Nephron progenitor cell (in vitro differentiated cells): ENCODE data around the gene SAV1.

Source experiments
- DNase-seq: peaks from one replicate; pipeline ENCODE4 v3.0.0; 2021
- H3K27ac Mint-ChIP-seq: 2 replicates; pipeline ENCODE4 v1.8.0; 2021; ENCODE audit warnings: mild to moderate bottlenecking, moderate library complexity, mixed read lengths
- H3K27me3 Mint-ChIP-seq: 2 replicates; pipeline ENCODE4 v1.8.0; 2021; ENCODE audit warnings: mild to moderate bottlenecking, low read depth, mixed read lengths; ENCODE audit not compliant: poor library complexity
- H3K36me3 Mint-ChIP-seq: 2 replicates; pipeline ENCODE4 v1.8.0; 2021; ENCODE audit warnings: low read depth, mixed read lengths
- H3K4me1 Mint-ChIP-seq: 2 replicates; pipeline ENCODE4 v1.8.0; 2021; ENCODE audit warnings: mixed read lengths
- H3K4me3 Mint-ChIP-seq: 2 replicates; pipeline ENCODE4 v1.8.0; 2021; ENCODE audit warnings: mild to moderate bottlenecking, moderate library complexity, mixed read lengths
- H3K9me3 Mint-ChIP-seq: 2 replicates; pipeline ENCODE4 v1.8.0; 2021; ENCODE audit warnings: mild to moderate bottlenecking, moderate library complexity, mixed read lengths
- TF ChIP-seq, protein P1 (sequence below): fragments of 200-600 bp; sonication (generic); IDR thresholded peaks from 2 replicates; pipeline ENCODE4 v1.5.0; 2021; ENCODE audit warnings: antibody characterized with exemption

The SAV1 gene

DNA sequence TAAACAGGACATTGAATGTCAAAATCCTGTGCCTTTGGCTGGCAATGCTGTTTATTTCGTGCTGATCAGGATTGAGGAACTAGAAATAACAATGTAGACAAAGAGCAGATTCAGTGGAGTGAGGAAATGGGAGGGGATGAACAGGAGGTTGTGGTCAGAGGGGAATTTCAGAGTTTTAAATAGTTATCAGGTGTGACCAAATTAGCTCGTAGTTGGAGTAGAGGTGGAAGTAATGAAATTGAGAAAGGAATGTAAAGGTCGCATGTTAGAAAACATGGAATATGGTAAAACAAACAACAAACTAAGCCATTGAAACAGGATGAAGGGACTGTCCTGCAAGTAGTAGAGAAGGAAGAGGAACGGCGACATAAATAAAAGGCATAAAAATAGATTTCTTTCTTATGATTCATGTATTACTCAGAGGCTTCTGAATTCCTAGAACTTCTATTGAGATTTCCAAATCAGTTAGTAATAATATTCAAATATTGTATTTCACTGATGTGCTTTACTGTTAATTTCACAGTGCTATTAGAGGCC is 9.5 kb upstream of the SAV1 start:
- TF ChIP-seq, protein P1, sequence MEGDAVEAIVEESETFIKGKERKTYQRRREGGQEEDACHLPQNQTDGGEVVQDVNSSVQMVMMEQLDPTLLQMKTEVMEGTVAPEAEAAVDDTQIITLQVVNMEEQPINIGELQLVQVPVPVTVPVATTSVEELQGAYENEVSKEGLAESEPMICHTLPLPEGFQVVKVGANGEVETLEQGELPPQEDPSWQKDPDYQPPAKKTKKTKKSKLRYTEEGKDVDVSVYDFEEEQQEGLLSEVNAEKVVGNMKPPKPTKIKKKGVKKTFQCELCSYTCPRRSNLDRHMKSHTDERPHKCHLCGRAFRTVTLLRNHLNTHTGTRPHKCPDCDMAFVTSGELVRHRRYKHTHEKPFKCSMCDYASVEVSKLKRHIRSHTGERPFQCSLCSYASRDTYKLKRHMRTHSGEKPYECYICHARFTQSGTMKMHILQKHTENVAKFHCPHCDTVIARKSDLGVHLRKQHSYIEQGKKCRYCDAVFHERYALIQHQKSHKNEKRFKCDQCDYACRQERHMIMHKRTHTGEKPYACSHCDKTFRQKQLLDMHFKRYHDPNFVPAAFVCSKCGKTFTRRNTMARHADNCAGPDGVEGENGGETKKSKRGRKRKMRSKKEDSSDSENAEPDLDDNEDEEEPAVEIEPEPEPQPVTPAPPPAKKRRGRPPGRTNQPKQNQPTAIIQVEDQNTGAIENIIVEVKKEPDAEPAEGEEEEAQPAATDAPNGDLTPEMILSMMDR = no peak
- Mint-ChIP-seq H3K4me1 (peaks cover 5% of the 10 kb centered on the region), H3K36me3 (no peaks in the 10 kb centered on the region), H3K4me3 (no peak overlapping the region), H3K27me3 (peaks cover 2% of the 10 kb centered on the region), H3K27ac (no peak overlapping the region), H3K9me3 (peaks cover 5% of the 10 kb centered on the region)
- no peak for DNase-seq

DNA sequence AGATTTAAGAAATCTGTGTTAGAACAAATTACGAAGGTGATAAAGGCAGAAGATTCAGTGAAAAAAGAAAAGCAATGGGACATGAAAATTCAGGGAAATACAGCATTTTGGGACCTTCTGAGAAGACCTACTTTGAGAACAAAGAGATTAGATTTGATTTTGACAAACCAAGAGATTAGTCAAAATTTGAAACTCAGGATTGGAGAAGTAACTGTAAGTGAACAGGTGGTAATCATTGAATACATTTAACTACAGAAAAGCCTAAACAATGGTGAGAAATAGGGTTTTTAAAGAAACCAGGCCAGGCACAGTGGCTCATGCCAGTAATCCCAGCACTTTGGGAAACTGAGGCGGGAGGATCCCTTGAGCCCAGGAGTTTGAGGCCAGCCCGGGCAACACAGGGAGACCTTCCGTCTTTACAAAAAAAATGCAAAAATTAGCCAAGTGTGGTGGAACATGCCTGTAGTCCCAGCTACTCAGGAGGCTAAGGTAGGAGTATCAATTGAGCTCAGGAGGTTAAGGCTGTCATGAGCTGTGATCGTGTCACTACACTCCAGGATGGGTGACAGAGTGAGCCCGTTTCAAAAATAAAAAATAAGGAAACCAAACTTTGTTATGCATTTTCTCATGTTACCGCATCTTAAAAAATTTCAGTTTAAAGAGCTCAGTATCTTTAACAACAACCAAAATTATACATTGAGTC is 8.9 kb upstream of the SAV1 start:
- Mint-ChIP-seq H3K9me3 (peaks cover 5% of the 10 kb centered on the region), H3K27ac (no peak overlapping the region), H3K27me3 (peaks cover 2% of the 10 kb centered on the region), H3K4me1 (peaks cover 5% of the 10 kb centered on the region), H3K4me3 (no peak overlapping the region), H3K36me3 (no peaks in the 10 kb centered on the region)
- no peak for DNase-seq
- TF ChIP-seq, protein P1 = no peak

DNA sequence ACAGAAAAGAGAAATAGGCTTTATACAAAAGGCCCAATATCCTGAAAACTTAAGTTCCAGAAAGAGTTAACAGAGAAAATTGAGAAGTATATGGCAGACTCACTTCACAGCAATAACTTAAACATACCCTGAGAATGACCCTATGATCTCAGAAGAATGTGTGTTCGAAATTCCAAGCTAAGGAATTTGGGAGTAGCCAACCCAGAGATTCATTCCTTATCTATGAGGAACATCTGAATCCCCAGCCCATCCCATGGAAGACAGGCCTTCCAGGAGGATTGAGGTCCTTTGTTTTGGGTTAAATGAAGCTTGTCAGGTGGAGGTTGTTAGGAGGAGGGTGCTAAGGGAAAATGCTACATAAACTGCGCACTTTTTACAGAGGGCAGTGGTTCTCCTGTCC is 7.5 kb upstream of the SAV1 start:
- Mint-ChIP-seq H3K4me1 (peaks cover 5% of the 10 kb centered on the region), H3K27me3 (peaks cover 2% of the 10 kb centered on the region), H3K9me3 (no peaks in the 10 kb centered on the region), H3K36me3 (no peaks in the 10 kb centered on the region), H3K4me3 (no peak overlapping the region), H3K27ac (no peak overlapping the region)
- TF ChIP-seq, protein P1 = no peak
- no peak for DNase-seq

DNA sequence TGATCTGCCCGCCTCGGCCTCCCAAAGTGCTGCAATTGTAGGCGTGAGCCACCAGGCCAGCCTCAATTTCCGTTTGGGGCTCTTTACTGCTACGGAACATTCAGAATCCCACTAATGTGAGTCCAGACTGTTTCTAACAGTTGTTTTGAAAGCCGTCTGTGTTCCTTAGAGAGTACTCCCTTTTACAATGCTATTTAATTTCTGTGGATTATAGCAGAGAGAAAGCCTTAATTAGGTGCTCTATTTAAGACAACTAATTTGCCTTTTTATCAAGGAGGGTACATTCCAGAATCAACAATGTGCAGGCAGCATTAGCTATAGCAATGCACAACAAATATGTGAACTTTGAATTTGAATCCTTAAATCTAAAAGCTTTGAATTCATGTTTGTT is 2.8 kb upstream of the SAV1 start:
- peaks cover 11% of the 10 kb centered on the region for H3K4me1 Mint-ChIP-seq
- H3K27ac Mint-ChIP-seq = no peak overlapping the region
- peaks cover 2% of the 10 kb centered on the region for H3K27me3 Mint-ChIP-seq
- no peaks in the 10 kb centered on the region for H3K9me3 Mint-ChIP-seq
- TF ChIP-seq, protein P1 = no peak
- no peak for DNase-seq
- no peak overlapping the region for H3K4me3 Mint-ChIP-seq
- H3K36me3 Mint-ChIP-seq = no peaks in the 10 kb centered on the region

DNA sequence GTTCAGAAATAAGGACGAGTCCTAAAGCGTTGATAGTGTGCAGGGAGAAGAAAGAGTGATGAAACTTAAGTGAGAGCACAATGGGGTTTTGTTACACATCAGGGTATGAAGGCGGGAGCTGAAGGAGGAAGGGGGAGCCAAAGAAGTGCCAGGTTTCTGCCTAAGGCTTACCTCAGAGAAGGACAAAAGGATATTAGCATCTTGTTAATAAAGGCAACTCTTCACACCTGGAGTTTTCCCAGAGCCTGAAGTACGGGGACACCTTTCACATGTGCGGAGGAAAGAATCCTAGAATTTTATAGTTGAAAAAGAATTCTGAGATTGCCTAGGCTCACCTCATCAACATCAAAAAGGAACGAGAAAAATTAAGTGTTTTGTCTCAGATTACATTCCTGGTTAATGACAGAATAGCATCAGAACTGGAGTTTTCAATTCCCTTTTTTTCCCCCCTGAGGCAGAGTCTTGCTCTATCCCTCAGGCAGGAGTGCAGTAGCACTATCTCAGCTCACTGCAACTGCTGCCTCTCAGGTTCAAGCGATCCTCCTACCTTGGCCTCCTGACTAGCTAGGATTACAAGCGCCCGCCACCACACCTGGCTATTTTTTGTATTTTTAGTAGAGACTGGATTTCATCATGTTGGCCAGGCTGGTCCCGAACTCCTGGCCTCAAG is 2.2 kb upstream of the SAV1 start:
- no peak overlapping the region for H3K27ac Mint-ChIP-seq
- peaks cover 11% of the 10 kb centered on the region for H3K4me1 Mint-ChIP-seq
- TF ChIP-seq, protein P1 = no peak
- H3K36me3 Mint-ChIP-seq = peaks cover under 1% of the 10 kb centered on the region
- H3K27me3 Mint-ChIP-seq = peaks cover 2% of the 10 kb centered on the region
- no peak overlapping the region for H3K4me3 Mint-ChIP-seq
- no peak for DNase-seq
- no peaks in the 10 kb centered on the region for H3K9me3 Mint-ChIP-seq
